ENCODE measurements around the gene SCFD2.
"Not testable (repeated sequence)": the region's sequence is repeated elsewhere in the genome, so short reads cannot be mapped to it uniquely, and the experiment has no call there.

The SCFD2 gene

DNA sequence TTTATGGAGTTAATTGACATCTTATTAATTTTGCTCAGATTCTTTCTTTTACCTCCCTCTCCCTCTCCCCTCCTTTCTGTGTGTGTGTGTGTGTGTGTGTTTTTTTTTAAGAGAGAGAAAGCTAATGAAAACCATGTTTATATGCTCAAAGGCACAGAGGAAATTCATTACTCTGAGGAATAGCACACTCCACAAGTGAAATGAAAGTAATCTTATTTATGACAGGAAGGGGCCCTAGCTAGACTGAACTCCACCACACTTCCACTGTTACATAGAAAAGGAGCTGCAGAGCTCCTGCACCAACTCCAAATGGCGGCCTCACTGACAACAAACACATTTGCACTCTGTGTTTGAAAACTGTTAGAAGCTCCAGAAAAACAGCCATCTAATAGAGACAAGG lies 353.1 kb downstream of the SCFD2 start:
- DNase-seq (ENCODE audit: low spot score): no peak

DNA sequence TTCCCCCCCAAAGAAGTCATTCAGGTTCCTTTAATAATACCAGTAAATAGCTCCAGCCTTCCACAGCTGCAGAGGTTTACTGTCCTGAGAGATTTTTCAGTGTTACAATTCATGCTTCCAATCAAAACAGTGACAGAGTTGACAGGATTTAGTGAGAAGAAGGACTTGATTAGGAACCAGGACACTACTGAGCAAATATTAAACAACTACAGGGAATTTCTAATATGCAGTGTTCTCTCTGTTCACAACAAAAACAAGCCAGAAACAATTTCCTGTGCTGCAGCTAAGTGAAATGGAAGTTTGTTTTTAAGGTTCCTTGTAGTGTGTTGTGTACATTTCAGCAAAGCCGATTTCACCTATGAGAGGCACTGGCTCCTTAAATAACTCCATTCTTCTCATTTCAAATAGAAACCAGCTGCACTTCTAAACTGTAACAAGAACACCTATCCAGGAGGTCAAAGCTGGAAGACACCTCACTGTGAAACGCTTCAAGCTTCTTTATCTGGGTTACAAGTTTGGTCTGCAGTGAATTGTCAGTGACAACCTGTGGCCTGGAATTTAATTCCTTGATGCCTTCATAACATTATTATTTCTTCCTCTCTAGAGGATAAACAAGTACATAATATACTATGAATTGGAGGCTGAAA lies 354.5 kb downstream of the SCFD2 start:
- DNase-seq (ENCODE audit: low spot score): no peak

DNA sequence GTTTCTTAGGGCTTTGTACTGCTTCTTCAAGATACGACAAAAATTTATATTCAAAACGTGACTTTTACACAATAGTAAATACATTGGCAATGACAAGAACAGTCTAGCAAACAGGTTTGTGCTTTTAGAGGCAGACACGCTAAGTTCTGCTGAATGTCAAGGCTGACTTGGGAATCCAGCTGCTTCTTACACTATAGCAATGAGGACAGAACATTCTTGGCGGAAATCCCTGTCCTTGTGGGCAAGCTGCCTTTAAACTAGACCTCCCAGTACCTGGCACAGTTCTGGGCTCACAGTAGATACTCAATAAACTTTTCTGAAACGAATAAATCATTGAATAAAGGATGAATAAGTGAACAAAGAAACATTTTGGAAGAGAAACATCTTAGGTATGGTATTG lies 355.5 kb downstream of the SCFD2 start:
- no peak for DNase-seq (ENCODE audit: low spot score)

DNA sequence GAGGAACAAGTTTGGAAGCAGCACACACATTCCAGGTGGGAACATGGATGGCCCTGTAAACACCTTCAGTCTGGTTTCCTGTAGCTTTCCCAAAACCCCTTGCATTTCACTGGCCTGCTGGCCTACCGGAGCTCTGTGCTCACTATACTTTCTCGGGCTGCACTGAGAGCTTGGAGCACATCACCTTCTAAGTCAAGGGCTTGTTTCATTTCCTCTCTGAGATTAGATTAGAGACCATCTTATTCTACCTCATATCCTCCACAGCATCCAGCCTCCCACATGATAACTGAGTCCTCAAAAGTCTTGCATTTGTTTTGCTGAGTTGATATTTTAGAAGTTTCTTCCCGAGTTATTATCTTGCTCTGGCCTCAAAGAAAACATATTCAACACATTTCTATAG lies 356.0 kb downstream of the SCFD2 start:
- DNase-seq (ENCODE audit: low spot score): no peak

DNA sequence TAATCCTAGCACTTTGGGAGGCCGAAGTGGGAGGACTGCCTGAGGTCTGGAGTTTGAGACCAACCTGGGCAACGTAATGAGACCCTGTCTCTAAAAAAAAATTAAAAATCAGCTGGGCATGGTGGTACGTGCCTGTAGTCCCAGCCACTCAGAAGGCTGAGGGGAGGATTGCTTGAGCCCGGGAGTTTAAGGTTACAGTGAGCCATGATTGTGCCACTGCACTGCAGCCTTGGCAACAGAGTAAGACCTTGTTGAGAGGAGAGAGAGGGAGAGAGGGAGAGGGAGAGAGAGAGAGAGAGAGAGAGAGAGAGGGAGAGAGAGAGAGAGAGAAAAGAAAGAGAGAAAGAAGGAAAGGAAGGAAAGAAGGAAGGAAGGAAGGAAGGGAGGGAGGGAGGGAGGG lies 358.8 kb downstream of the SCFD2 start:
- no peak for DNase-seq (ENCODE audit: low spot score)

DNA sequence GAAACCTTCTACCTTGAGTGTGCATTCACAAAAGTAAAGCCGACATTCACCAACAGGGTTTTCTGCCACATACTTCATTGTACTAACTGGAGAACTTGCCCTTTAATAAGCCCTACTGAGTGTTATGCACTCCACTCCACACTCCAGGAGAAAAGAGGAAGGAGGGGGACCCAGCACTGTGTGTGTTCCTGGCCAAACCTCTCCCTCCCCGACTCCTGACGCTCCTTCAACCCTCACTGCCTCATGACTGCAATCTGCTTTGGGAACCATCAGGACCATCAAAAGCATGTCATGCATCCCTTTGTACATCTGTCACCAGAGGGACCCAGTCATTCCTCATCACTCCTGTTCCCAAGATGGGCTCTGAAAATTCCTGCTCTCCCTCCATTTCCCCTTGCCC lies 360.1 kb downstream of the SCFD2 start:
- no peak for DNase-seq (ENCODE audit: low spot score)

DNA sequence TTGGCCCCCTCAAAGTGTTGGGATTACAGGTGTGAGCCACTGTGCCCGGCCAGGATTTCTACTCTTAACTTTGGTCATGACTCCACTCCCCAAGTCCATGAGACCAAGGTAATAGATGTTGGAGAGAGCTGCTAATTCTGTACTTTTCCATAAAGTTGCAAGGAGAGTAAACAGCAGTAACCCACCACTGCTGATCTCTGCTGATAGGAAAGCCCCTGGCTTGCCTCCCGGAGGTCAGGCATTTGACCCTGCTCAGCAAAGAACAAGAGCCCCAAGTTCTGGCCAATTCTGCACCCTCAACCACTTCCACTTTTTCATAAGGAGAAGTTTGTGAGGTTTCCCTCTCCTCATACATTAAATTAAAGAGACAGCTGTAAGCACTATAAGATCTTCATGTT lies 360.7 kb downstream of the SCFD2 start:
- no peak for DNase-seq (ENCODE audit: low spot score)

DNA sequence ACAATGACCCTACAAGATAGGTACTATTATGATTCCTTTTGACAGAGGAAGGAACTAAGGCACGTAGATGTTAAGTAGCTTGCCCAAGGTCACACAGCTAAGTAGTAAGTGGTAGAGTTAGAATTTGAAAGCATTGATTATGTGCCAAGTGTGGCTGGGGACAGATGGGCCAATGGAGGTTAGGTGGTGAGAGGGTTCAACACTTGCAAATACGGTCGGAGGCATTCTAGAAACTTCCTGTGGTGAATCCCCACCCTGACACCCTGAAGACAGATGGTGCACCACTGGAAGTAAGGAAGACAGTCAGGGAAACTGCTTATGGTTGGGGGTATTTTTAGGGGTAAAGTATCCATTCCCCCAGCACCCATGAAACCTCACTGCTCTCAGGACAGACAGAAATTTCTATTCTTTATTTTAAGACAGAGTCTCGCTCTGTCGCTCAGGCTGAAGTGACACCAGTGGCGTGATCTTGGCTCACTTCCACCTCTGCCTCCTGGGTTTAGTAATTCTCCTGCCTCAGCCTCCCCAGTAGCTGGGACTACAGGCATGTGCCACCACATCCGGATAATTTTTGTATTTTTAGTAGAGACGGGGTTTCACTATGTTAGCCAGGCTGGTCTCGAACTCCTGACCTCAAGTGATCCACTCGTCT lies 361.2 kb downstream of the SCFD2 start:
- DNase-seq (ENCODE audit: low spot score): no peak

DNA sequence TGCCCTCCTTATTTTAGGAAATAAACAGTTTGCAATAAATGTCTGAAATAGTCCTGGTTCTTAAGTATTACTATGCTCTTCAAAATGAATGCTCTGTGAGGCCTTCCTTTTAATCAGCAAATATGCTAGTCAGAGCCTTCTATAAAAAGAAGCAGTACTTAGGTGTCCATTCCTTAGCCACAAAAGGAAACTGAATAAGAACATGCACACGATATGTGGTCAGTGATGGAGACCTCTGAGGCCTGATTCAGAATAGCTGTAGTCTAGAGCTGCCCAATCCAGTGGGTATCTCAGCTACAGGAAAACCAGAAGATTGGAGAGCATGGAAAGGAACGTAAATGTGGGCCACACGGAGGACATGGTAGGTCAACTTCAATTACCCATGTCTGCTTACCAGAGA lies 361.9 kb downstream of the SCFD2 start:
- no peak for DNase-seq (ENCODE audit: low spot score)

DNA sequence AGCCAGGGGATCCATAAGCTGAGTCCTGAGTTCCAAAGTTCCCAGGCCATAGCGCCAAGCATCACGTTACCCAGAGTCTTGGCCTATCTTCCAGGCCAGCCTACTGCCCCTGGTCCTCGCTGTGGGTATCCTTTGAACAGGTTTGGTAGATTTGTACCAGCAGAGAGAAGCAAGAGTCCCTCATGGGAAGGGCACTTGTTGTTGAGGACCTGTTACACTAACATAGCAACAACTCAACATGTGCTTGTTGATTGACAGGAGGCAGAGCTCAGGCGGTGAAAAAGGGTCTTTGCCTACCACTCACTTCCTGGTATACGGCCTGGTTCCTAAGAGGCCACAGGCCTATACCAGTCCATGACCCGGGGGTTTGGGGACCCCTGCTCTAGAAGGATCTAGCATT lies 365.3 kb downstream of the SCFD2 start:
- DNase-seq (ENCODE audit: low spot score): no peak

DNA sequence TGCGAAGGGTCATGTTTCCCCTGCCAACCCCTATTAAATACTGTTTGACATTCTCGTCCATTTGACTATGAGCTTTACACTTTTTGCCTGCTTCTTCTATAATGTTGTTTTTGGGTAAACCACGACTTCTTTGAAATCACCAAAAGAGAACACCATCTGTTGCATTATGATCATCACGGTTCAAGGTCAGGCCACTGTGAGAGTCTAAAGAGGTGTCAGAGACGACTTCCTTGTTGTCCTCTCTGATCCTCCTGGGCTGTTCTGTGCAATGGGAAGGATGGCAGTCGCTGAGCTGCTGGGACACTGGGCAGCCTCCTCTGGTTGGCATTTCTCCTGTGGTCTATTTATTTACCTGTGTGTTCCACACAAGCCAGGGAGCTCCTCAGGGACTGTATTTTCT lies 366.2 kb downstream of the SCFD2 start:
- DNase-seq (ENCODE audit: low spot score): no peak

DNA sequence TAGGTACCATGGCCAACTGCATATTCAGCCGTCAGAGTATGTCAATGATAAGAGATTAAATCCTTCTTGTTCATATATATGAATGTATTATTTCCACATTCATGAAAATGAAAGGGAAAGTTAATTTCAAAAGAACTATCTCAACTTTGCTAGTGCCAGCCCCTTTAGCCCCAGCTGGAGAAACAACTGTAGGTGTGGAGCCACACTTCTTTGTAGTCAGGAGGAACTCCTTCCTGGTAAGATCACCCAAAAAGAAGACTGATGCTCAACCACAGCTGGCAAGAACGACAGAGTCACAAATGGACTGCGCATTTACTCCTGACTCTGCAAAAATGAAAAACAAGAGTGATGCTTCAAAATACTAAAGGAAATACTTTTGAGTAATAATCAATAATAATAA lies 367.4 kb downstream of the SCFD2 start:
- DNase-seq (ENCODE audit: low spot score): no peak

DNA sequence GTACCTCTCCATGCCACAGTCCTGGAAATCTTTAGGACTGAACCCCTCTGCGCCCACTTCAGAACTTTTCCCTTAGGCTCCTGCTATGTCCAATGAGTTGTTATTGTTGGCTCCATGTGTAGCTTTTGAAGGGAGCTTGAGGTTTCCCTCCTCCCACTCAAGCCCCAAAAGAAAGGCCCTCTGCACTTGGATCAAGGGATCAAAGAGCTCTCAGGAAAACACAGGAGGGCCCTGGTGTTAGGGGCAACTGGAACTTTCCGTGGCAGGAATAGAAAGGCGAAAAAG lies 368.8 kb downstream of the SCFD2 start:
- DNase-seq (ENCODE audit: low spot score): no peak

DNA sequence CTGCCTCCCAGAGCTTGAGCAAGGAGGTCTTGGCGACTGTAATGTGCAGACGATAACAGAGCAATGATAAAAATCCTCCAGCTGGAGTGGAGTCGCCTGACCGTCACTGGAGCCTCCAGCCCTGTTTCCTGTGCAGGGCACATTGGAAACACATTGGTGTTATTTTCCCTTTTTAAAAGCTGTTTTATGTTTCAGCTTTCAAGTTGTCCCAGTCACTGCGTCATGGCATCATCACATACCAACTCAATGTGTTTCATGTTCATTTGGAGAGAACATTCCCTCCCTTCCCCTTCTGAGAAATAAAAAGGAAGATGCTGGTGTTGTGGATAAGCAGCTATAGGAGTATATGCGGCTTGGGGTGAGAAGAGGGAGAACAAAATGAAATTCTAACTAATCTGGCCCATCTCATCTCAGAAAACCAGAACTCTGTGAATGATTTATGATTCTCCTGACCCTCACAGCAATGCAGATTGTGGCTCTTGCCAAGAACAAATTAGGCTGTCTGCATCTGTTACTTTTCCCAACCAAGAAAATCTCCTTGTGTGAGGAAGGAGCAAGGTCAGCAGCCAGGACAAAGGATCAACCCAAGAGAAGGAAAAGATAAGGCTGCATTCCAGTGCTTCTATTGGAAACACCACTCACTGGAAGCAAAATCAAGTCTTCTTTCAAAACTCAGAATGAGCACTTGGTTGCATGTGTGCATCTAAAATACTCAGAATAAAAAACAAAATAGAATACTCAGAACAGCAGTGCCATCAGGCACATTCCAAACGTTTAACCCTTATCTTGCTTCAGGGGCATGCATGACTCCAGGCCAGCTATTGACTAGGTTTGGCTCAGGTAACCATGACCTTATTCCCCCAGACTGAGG lies 369.4 kb downstream of the SCFD2 start:
- no peak for DNase-seq (ENCODE audit: low spot score)

DNA sequence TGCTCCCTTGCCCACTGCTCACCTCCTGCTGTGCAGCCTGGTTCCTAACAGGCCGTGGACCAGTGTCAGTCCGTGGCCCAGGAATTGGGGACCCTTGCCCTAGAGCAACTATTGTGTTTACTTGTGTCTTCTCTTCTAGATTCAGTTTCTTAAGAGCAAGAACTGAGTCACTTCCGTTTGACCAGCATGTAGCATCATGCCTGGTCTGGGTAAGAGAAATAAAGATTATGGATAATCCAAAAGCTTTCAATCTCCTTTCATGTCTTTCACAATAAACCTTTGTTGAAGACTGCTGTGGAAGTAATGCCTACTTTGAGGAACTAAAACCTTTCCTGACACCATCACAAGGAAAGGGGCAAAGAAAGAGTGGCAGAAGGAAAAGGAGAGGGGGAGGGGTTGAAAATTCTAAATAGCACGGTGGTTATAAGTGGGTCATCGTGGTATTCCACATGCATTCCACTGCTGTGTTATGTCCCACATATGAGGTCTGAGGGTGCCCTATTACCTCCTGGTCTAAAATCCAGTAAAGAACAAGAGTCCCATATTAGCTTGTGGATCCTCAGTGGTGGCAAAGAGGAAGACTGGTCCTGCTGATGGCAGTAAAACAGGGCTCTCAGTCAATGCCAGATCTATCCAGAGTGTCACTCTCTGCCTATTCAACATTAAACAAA lies 370.4 kb downstream of the SCFD2 start:
- DNase-seq (ENCODE audit: low spot score): no peak

DNA sequence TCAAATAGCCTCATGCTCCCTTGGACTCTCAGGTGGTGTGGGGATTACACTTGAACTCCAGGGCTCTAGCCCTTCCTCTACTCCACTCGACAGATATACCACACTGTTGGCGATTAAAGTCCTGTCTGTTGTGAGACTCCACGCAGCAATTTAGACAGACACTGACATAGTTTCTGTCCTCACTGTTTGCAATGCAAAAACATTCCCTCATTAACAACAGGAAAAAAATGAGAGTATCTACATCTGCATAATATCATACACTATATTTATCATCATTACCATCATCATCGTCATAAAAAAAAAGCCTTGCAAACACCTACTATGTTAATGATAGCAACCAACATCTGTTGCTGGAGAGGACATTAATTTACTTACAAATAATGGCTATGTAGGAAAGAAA lies 371.3 kb downstream of the SCFD2 start:
- no peak for DNase-seq (ENCODE audit: low spot score)

DNA sequence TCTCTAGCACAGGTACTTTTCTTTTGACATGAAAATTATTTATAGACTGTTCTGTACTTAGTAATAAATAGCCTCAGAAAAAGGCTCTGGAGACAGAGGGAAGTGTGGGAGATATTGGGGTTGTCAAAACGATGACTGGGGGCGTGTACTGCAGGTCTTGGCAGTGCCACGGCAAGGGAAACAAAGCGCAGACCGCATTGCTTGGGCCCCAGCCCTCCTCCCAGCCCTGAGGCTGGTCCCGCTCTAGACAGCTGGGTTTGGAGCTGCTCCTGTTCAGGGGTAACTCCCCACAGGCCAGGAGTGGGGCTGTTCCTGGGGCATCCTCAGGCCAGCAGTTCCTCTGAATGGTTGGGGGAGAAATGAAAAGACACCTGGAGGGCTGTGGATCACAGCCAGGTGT lies 372.1 kb downstream of the SCFD2 start:
- DNase-seq (ENCODE audit: low spot score): no peak

DNA sequence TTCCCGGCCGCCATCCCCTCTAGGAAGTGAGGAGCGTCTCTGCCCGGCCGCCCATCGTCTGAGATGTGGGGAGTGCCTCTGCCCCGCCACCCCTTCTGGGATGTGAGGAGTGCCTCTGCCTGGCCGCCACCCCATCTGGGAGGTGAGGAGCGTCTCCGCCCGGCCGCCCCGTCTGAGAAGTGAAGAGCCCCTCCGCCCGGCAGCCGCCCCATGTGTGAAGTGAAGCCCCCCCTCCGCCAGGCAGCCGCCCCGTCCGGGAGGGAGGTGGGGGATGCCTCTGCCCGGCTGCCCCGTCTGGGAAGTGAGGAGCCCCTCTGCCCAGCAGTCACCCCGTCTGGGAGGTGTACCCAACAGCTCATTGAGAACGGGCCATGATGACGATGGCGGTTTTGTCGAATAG lies 373.3 kb downstream of the SCFD2 start:
- not testable (repeated sequence) for DNase-seq (ENCODE audit: low spot score)

DNA sequence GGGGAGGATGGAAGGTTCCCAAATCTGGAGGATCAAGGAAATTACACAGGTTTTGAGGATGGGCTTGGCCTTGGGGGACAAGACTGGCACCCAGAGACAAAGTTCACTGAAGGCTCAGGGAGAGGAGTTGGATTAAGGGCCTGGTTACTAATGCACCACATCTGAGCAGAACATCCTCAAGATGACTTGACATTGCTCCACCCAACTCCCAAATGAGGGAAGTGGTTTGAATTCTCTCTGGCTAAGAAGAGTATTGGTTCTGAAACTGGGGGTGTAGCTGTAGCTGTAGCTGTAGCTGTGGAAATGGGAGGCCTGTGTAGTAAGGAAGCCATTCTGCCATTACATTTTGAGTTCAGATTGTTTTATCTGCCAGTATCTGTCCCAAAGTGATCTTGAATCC lies 374.4 kb downstream of the SCFD2 start:
- no peak for DNase-seq (ENCODE audit: low spot score)

DNA sequence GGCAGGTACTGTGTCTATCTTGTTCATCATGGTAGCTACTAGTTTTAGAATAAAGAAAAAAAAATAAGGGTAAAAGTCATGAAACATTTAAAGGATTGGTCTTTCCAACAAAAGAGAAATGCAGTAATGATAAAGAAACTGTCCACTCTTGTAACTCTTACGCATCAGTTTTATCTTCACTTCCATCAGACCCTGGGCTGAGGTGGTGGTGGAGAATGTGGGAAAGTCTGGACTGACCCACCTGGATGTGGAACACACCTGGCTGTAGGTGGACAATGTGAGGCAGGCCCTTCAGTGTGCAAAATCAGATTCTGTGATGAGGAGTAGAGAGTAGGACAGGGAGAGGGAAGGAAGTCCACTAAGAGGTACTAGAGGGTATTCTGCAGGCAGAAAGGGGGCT lies 375.2 kb downstream of the SCFD2 start:
- no peak for DNase-seq (ENCODE audit: low spot score)

DNA sequence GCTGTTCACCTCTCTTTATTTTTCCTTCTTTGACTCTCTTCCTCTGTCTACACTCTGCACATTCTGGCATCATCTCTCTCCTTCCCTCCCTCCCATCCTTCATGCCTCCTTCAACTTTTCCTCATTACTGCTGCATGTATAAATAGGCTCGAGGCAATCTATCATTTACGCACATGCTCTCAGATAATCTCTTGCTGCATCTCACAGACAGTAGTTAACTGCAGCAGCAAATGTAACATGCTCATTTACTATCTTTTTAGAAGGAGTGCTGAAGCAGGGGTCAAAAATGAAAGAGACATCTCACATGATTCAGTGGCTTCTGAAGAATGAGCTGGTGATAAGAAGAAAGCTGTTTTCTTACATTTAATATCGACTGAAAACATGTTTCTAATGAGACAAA lies 376.0 kb downstream of the SCFD2 start:
- no peak for DNase-seq (ENCODE audit: low spot score)

DNA sequence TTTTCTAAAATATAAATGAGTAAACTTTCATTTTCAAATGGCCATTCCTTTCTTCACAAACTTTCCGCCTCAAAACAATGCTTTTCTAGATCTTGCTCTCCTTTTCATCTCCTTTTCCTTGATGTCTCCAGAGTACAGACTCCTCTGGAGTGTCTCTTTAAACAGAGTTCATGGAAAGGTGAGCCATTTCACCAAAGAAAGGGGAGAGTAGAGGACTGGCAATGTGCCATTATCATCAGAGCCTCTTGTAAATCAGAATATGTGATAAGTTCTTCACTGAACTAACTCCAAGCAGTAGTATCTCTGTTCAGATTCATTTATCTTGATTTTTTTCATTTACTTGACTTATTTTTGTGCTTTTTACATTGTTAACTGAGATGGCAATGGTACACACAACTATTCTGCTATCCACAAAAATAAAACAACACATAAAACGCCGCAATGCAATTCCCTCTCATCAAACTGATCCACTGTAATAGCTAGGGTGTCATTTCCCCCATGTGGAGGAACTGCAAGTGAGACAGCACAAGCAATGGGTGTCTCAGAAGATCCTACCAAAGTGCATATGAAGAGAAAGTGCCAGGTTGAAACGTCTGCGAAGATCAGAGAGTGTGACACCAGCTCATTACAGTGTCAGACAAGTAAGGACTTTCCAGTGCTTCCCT lies 378.3 kb downstream of the SCFD2 start:
- no peak for DNase-seq (ENCODE audit: low spot score)
